Activated T-cell treated with anti-CD3 and anti-CD28 coated beads, Interleukin-2, amount 50 U/mL, for 1 hour (primary cell): ENCODE results near the gene ACOT7.

Experiments
- DNase-seq: peaks from one replicate; pipeline ENCODE4 v3.0.0-alpha.2; 2020

The ACOT7 gene

DNA sequence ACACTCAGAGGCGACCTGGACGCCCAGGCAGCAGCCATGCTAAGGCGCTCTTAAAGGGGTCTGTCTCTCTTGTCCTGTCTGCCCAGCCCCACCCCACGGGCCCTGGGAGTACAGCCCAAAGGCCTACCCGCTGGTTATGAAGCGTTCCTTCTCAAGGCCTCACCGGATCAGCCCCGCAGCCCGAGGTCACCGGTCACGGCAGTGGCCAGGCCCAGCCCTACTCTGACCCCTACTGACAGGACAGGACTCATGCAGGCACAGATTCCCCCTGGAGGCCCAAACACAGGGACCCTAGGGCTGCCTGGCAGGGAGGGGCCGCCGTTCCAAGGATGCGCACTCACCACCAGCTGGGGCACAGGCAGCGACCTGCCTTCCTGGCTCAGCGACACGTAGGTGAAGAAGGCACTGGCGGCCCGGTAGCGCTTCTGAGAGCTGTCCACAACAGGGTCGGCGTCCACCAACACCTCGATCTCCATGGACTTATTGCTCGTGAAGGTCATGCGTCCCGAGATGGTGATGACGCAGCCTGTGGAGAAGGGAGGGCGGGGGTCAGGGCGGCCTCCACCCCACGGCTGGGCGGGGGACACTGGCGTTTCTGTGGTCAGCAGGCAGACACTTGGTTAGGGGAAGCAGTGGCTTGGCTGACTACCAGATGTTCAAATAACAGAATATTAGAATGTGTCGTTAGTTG lies 112.7 kb downstream of the ACOT7 start:
- DNase-seq, result no peak

DNA sequence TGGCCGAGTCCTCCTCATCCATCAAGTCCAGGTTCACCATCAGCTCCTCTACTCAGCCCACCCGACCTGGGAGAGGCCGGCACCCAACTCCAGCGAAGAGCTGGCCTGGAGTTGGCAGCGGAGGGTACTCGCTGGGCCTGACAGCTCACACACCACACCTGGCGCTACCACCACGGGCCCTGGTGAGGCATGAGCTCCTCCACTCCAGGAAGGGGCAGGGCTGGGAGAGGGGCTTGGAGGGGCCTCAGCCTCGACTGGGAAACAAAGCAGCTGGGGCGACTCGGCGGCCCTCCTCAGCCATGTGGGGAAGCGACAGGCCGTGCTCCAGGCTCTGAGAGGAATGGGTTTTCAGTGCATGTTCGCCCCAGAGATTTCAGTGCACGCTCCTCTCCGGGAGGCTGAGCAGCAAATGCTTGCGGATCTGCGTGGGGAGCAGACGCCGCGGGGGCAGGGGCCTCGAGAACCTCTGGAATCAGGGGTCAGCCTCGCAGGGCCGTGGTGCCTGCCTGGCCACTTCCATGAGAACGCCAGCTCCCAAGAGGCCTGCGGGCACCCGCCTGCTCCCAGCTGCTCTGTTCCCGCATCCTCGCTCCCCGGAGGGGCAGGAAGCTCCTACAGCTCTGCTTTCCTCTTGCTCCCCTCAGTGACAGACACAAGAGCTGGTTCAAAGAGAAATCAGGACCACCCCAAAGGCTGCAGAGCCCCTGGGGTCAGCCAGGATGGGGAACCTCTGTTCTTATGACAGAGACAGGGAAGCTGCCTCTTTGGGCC lies 113.8 kb downstream of the ACOT7 start:
- DNase-seq, result no peak

DNA sequence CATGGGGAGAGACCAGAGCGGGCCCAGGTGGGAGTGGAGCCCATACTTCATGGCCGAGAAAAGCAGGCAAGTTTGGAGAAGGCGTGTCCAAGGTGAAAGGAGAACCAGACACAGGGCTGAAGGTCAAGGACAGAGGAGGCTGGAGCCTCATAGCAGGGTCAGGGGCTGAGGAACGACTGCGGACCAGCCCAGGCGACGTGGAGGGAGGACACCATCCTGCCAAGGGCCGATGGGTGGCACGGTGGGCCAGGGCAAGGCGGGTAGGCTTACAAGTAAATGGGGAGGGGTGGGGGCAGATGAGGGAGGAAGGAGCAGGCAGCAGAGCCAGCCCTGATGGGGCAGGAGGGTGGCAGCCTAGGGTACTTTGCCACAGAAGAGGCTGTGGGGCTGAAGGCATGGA lies 114.5 kb downstream of the ACOT7 start:
- DNase-seq, result no peak

DNA sequence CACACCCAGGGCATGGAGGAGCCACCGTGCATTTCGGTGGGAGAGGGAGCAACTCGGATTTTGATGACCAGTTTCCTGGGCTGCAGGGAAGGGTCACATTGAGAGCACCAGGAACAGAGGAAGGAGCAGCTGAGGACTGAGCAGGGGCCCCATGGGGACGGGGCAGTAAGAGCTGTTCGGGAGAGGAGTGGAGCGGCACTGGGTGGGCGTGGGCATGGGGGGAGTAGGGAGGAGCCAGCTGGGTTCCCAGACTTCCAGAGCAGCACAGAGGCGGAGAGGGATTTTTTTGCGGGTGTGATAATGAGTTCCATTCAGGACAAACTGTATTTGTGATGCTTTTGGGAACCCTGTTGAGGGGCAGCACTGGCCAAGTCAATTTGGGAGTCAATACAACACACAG lies 115.3 kb downstream of the ACOT7 start:
- DNase-seq, result no peak

DNA sequence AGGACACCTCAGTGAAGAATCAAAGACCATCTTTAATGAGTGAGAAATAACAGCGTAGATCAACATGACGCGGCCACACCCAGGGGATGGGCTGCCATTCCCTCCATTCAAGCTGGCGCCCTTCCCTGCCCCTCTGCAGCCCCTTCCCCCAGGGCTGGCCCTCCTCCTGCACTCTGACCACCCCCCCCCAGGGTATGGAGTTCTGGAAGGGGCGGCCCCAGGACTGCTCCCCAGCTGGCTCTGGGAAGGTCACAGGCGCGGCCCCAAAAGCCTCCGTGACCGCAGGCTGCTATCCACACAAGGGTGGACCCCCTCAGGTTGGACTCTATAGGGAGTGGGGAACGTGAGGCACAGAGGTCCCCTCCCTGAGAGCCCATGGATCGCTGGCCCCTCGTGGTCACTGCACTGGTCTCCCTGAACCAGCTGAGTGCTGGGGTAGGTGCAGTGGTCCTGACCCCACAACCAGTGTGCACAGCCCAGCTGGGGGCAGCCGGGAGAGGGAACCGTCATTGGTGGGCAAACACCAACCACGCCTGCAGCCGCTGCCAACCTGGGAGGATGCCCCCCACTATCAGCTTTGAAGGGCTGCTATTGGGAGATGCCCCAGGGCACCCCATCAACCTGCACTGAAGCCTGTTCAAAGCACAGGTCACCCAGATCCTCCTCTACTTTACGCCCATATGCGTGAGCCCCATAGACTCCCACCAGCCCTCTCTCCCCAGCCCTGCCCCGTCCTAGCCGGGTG lies 116.6 kb downstream of the ACOT7 start:
- DNase-seq, result no peak

DNA sequence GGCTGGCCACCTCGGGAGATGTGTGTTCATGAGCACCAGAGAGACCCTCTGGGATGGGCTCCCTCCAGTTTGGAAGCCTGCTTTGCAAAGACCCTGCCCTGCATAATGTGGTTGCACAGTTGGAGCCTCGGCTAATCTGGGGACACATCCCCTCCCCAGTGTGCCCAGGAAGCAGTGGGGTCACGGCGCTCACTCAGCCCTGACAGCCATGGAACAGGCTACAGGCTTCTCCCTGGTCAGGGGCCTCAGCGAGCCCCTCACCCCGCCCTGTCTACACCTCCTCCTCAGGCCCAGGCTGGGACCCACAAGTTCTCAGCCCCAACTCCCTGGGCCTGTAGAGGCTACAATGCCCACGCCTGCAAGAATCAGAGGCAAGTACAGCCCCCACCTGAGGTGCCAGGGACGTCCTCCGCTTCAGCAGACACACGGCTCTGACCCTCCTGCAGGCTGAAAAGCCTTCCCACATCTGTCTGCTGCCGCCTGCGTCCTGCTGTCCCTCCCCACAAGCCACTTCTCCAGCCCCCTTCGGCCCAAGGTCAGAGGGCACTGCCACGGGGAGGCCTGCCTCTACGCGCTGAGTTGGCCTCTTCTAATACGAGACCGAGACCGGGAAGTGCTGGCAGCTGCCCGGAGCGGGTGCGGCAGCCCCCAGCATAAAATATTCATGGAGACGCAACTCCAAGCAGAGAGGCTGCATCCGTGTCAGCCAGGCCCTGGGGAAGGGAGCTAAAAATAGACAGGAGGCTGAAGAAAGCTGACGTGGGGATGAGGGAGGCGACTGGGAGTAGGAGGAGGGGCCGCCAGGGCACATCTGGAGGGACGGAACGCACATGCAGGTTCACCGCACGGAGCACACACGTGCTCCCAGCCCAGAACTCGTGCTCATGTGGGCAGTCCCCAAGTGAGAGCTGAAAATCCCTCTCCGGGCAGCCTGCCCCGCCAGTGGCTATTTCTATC lies 117.5 kb downstream of the ACOT7 start:
- no peak for DNase-seq

DNA sequence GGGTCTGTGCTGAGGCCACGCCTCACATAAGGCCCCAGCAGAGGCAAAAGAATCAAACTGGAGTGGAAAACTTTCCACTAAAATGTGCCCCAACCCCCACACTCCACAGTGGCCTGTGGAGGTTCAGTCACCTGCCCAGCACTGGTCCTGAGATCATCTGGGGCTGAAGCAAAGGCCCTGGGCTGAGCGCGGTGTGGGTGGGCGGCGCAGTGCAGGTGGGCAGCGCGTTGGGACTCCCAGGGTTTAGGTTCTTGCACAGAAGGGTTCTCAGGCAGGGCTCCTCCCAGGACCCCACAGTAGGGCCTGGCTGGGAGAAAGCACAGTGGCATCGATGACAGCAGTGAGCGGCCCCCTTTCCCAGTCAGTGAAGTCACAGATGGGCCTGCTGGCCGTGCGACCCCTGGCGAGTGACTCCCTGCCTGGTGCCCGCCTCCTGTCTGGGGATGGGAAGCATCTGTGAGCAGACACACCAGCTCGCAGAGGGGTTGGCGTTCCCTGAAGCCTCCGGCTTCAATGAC lies 118.9 kb downstream of the ACOT7 start:
- no peak for DNase-seq

DNA sequence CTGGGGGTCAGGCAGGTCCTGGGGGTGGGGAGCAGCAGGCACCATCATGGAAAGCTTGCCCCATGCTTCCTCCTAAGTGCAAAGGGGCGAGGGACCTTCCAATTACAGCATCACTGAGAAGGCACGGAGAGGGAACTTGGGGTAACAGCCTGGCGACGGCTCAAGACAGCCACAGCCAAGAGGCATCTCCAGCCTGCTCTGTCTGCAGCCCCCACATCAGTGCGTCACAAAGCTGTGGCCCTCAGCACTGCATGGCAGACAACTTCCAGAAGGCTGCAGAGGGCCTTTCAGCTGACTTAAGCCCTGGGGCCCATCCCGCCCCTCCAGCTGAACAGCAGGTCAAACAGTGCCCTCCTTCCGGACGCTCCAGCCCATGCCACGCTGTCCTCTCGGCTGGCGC lies 119.5 kb downstream of the ACOT7 start:
- no peak for DNase-seq

DNA sequence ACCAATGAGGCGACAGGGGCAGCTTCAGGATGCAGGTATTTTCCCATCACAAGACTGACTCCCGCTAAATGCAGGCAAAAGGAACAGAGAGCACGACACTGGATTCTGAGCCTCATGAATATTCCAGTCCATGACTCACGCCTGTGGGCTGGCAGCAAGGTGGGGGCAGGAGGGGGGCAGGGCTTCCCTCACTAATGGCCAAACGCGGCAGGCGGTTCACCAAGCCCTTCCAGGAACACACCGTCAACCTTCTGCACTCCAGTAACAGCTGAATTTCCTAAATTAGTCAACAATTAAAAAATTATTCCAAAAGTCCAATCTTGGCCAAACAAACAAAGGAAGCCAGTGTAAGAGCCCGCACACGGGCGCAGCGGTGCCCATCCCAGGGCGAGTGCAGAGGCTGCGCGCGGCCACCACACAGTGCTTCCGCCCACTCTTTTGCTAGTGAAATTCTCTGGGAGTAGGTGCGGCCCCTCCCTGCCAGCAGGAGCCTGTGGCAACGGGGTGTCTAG lies 120.1 kb downstream of the ACOT7 start:
- DNase-seq, result no peak

DNA sequence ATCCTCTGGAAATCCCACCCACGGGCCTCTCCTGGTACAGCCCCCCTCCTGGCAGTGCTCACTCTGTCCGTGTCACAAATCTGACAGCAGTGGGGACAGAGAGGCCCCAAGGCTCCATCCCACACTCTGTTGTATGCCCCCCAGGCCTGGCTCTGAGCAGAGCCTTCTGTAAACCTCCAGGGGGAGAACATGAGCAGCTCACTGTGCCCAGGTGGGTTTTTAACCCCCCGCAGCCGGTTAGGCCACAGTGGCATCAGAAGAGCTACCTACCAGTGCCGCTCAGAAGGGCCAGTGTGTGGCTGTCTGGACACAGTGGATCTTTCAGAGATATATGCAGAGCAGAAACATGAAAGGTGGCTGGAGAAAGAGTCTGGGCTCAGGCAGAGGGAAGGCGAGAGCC lies 120.7 kb downstream of the ACOT7 start:
- DNase-seq, result no peak

DNA sequence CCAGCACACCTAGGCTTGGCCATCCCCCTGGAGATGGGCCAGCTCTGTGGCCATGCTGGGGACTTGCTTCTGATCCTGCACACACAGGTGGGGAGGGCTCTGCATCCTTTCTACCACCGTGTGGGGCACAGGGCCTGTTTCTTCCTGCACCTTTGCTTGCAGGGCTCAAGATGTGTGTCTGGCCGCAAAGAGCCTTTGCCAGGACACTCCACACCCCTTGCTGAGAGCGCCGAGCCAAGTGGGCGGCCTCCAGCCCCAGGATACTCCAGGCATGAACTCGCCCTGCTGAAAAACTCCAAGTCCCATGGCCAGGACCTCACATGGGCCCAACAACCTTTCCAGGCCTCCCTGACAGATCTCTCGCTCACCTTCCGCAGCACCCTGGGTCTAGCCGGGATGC lies 121.1 kb downstream of the ACOT7 start:
- no peak for DNase-seq

DNA sequence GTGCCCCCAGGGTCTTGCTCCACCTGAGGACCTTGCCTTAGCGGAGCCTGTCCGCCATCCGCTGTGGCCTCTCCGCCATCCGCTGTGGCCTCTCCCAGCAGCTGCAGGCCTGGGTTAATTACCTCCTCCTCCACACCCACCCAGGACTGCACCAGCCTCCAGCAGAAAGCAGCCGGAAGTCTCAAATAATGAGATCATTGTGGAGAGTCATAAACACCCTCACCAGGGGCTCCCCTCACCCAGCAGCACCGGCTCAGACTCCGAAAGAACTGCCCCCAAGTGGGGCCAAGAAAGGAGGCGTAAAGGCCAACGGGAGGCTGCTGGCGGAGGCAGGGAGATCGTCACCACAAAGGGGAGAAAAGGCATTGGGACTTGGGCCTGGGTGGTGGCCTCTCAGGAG lies 122.0 kb downstream of the ACOT7 start:
- DNase-seq, result no peak

DNA sequence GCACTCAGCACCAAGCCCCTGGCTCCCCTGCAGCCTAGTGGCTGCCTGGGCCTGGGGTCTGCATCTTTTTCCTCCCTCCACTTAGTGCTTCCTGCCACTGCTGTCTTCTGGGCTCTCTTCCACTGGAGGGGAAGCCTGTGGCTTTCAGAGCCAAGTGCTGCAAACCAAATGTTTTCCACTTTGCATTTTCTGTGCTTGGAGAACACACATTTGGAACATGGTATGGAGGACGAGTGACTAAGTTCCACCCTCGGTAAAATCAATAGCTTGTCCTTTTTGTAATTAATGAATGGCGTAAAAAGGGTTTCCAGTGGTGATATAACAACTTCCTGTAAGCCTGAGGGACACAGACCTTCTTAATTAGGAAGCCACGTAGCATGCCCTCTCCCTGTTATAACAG lies 122.6 kb downstream of the ACOT7 start:
- no peak for DNase-seq

DNA sequence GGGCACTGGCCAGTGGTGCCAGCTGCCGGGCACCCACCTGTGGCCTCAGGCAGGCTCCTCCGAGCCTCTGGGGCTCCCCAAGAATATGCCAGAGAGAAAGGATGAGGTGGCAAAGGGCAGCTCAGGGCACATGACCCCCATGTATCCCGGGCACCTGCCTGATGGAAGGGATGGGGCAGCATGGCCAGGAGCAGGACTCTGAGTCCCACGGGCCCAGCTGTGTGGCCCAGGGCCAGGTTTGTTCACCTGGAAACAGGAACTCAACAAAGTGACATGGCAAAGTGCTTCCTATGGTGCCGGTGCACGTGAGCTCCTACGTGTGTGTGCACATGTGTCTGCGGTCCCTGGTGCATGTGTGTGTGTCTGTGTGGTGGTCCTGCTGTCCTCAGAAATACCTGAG lies 123.2 kb downstream of the ACOT7 start:
- DNase-seq, result no peak

DNA sequence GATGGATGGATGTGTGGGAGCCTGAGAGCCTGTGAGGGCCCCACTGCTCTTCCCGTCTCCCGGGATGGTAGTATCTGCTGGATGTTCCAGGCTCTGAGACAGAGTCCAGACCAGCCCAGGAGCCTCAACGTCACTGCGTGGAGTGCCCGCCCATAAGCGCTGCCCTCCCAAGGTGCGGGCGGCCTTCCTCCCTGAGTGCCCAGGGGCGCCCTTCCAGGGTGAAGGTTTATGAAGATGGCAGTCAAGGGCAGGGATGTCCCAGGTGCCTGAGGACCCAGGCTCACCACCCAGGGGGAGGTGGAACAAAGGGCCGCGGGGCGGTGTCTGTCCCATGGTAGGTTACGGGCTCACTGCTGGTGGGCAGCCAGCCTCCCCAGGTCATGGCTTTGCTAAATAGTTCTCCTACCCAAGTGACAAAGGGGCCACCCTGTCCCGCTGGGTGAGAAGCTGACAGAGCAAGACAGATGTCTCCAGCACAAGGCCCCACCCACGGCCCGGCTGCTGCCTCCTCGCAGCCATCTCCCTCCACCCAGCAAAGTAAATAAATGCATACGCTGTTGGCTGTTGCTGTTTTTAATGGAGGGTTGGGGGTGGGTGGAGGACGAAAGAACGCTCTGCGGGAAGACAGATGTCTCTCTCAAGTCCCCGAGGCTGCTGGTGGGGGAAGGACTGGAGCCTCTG lies 123.7 kb downstream of the ACOT7 start:
- no peak for DNase-seq

DNA sequence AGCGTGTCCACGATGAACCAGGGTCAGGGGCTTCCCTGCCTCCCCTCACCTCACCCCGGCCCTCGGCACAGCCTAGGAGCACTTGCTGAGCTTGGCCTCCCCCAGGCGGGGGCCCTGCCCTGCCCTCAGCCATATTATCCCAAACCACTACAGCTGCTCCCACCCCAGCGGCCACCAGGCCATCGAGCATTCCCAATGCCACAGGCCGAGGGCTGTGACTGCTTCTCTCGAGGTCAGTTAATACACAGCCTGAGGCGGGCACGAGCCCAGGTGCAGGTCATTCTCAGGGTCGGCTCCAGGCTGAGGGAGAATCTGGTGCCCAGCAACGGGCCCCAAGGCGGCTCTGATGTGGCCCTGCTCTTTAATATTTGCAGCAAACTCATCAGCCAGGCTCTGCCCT lies 124.3 kb downstream of the ACOT7 start:
- DNase-seq, result no peak

DNA sequence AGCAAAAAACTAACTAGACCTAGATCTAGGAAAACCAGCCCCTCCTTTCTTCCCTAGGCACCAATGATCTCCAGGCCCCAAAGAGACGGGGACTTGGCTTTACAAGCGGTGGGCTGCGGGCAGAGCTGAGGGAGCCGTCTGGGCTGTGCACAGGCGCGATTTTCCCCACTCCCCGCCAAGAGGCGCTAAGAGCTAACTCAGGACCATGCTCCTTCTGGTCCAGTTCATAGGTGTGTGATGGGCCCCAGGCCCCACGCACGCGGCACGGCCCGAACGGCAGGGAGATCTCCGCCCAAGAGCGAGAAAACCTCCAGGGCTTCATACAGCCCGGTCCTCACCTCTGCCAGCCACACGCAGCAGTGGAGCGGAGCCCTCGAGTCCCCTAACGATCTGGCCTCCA lies 125.2 kb downstream of the ACOT7 start:
- no peak for DNase-seq

DNA sequence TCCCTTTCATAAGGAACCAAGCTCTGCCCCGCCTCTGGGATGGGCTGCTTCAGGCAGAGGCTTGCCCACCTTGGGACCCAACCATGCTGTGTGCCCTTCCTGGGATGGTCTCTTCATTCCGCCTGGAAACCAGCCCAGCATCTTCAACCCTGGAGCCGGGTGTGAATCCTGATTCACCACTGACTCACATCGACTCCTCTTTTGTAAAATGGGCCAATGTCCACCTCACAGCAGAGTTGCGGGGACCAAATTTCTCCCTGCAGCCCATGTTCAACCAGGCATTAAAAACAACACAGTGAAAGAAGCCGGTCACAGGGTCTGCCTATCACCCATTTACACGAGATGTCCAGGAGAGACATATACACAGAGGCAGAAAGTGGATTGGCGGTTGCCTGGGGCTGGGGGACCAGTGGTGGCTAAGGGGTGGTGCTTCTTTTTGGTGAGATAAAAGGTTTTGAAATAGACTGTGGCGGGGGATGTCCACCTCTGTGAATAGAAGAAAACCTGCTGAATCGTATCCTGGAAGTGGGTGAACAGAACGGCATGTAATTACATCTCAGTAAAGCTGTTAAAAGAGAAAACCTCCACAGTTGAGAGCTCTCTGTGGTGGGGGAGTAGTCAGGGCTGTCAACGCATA lies 125.8 kb downstream of the ACOT7 start:
- DNase-seq, result no peak

DNA sequence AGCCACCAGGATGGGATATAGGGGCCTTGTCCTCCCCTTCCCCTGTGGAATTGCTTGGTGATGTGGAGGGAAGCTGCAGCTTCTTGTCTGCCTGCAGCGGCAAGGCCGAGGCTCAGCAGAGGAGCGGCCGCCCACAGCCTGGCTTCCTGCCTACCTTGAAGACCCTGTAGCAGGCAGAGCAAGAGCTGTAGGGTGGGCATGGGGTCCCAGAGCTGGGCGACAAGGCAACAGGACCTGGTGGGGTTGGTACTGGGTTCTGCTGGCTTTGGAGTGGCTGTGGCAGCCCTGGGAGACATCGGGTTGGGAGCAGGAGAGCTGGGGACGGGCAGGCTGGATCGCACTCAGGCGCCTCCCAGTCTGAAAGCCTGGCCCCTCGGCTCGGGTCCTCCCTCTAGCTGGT lies 126.9 kb downstream of the ACOT7 start:
- DNase-seq, result no peak

DNA sequence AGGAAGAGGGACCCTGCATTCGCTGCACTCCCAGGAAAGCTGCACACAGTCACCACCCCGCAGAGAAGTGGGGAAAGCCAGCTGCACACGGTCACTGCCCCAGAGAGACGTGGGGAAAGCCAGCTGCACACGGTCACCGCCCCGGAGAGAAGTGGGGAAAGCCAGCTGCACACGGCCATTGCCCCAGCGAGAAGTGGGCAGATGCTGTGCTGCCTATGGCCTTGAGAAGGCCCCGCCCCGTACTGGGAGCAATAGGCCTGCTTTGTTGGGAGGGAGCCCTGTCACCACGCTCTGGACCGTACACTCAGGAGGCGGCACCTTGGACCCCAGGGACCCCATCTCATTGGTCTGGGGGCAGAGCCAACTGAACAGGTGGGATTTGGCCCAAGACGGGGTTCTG lies 128.4 kb downstream of the ACOT7 start:
- no peak for DNase-seq

DNA sequence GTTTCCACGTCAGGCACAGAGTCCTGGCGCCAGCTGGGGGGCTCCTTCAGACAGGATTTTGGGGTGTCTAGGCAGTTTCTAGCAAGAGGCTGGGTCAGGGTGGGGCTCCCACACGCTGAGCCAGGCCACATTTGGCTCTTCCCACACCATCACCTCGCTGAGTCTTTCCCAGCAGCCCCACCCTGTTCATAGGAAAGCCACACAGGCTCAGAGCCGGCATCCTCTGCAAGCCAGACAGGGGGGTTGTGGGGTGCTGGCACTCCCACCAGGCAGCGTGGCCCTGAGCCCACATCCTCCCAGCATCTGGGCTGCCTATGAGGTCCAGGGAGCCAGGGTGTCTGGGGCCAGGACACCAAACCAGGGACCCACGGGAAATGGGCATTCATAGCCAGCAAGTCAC lies 129.9 kb downstream of the ACOT7 start:
- no peak for DNase-seq
